GM21723 (cell line): ENCODE measurements around the gene TBC1D12.

ENCODE experiments used
- ATAC-seq: cut with Tn5 transposase; IDR thresholded peaks from one replicate; pipeline ENCODE4 v1.9.1; 2021; ENCODE audit warnings: mild to moderate bottlenecking, moderate library complexity; ENCODE audit not compliant: unreplicated experiment

The TBC1D12 gene

DNA sequence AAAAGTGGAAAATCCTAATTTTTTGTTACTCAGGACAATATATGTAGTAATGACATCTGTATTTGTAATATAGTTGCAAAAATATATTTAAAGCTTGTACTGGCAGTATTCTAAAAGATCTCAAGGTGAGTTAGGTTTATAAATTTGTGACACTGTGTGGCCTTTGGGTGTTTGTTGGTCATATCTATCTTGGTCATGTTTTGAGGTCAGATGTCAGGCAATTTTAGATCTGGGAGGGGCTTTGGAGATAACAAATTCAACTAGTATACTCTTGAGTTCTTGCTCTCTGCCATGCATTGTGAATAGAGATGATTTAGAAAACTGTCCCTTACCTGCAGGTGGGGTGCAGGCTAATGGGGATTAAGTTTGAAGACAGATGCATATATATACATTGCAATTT is 3.1 kb downstream of the TBC1D12 start:
- ATAC-seq, result no peak

DNA sequence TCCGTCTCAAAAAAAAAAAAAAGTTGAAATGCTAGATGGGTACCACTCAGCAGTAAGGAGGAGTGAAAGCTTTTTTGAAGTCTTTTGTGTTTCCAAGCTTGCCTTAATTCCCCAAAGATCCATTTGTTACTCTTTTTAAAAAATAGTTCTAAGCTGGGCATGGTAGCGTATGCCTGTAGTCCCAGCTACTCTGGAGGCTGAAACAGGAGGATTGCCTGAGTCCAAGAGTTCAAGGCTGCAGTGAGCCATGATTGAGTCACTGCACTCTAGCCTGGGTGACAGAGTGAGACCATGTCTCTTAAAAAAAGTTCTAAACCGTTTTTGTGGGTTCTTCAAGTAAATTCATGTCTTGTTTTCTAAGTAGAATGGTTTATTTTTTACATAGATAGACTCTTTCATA is 5.3 kb downstream of the TBC1D12 start:
- no peak for ATAC-seq

DNA sequence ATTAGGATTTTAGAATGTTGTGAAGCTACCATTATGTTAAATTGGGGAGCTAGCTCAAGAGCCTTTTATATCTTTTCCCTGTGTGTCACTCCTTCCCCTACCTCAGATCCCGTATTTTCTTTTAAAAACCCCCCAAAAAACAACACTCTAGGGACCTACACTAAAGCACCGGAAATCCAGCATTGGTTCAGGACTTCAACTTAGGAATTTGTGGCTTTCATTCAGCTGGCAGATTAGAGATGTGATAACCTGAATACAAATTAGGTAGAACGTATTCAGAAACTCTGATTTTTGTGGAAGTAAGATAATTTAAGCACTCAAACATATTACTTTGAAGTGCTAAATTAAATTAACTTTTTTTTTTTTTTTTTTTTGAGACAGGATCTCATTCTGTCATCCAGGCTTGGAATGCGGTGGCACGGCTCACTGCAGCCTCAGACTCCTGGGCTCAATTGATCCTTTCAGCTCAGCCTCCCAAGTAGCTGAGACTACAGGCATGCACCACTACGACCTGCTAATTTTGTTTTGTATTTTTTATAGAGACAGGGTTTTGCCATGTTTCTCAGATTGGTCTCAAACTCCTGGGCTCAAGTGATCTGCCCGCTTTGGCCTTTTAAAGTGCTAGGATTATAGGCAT is 6.8 kb downstream of the TBC1D12 start:
- no peak for ATAC-seq

DNA sequence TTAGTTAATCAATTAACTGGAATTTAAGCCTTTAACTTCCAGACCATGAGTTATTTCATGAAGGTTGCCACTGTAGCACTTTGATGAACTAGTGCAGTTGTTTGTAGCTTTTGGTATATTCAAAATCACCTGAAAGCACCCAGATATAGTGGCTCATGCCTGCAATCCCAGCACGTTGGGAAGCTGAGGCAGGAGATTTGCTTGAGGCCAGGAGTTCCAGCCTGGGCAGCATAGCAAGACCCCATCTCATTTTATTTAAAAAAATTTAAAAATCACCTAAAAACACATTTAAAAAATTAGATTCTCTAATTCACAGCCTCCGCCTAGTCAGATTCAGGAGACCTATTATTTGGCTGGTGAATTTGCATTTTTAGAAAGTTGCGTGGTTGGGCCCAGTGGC is 9.0 kb downstream of the TBC1D12 start:
- ATAC-seq, result no peak

DNA sequence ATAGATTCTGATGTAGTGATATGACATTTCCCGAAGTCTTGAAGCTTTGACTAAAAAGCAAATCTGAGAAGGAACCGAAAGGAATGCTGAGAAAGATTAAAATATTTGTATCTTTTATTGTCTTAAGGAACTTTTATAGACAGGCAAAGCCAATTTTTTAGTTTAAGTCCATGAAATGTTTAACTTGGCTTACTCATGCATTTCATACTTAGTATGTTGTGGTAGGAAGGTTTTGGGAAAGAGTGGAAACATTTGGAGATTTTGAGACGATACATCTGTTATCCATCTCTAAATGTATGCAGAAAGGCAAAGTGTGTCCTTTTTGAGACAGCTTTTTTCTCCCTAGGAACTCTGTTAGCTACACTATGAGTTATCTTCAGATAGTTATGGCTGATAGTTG is 10.1 kb downstream of the TBC1D12 start:
- no peak for ATAC-seq

DNA sequence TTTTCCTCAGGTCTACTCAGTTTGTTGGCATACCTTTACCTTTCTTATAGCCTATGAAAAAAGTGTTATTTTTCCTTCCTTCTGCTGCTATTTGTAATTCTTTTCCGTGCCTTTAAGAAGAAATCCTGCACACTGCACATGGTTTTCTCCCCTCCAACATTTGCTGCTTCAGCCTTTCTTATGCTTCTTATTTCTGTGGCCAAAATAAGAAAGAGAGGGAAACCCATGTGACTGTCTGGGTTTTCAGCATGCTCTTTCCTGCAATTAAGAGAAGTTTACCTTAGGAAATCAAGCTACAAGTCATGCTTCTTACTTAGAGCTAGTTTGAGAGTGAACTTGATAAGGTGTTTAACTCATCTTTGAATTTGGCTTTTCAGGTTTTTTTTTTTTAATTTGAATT is 11.0 kb downstream of the TBC1D12 start:
- no peak for ATAC-seq

DNA sequence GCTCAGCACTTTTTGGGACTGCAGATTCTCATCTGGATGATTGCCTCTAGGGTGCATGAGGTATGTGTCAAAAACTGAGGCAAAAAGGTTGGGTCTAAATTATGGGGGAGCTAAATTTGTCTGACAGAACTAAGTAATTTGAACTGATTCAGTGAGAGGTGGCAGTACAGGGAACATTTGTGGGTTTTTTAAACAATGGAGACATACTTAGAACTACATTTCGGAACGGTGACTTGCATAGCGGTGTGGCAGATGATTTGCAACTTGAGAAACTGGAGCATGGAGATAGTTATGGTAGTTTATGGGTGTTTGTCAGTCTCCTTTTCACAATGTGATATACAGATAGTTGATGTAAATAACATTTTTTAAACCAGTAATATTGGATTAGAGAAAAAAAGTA is 14.6 kb downstream of the TBC1D12 start:
- no peak for ATAC-seq

DNA sequence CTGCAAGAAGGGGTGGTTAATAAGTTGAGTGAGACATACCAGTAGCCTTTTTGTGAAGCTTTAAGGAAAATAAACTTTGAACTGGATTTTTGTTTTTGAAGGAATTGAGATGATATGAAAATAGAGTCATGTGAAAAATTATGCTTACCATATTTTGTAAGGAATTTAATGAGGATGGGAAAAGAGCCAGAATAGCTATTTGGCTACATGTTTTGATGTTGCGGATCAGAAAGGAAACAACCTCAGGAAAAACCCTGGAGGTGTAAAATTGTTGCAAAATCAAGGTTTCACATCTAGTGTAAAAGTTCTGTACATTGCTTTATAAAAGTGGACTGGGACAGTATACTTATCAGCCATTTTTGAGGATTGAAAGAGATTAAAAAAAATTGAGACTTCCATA is 15.0 kb downstream of the TBC1D12 start:
- ATAC-seq, result no peak

DNA sequence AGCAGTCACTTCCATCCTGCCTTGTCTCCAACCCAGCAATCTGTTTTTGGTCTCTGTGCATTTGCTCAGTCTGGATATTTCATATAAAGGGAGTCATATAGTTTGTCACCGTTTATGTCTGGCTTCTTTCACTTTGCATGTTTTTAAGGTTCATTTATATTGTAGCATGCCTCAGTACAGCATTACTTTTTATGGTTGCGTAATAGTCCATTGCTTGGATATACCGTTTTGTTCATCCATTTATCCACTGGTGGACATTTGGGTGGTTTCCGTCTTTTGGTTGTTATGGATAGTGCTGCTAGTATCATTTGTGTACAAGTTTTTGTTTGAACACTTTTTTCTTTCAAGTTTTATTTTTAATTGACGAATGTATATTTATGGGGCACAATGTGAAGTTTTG is 18.2 kb downstream of the TBC1D12 start:
- ATAC-seq, result no peak

DNA sequence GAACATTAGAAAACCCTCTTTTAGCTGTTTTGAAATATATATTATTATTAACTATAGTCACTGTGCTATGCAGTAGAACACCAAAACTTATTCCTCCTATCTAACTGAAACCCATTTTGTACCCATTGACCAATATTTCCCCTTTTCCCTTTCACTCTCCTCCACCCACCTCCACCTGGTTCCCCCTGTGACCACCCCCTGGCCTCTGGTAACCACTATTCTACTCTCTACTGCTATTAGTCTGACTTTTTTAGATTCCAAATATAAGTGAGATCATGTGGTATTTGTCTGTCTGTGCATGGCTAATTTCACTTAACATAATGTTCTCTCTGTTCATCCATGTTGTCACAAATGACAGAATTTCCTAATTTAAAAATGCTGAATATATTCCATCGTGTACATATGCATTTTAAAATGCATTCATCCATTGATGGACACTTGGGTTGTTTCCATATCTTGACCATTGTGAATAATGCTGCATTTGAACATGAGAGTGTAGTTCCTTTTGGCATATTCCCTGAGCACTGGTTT is 18.7 kb downstream of the TBC1D12 start:
- ATAC-seq, result no peak

DNA sequence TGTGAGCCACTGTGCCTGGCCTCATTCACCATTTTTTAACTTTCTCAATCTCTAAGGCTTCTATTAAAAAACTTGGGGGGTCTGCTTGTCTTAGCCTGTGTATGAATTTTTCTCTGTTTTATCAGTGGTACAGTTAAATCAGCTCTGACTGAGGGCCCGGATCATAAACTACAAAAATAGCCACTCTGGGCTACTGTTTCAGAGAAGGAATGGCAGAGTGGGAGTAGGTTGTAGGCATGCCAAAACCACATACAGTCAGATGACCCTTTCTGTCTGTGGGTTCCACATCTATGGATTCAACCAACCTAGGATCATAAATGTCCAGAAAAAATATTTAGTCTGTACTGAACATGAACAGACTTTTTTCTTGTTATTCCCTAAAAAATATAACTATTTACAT is 21.3 kb downstream of the TBC1D12 start:
- ATAC-seq, result no peak

DNA sequence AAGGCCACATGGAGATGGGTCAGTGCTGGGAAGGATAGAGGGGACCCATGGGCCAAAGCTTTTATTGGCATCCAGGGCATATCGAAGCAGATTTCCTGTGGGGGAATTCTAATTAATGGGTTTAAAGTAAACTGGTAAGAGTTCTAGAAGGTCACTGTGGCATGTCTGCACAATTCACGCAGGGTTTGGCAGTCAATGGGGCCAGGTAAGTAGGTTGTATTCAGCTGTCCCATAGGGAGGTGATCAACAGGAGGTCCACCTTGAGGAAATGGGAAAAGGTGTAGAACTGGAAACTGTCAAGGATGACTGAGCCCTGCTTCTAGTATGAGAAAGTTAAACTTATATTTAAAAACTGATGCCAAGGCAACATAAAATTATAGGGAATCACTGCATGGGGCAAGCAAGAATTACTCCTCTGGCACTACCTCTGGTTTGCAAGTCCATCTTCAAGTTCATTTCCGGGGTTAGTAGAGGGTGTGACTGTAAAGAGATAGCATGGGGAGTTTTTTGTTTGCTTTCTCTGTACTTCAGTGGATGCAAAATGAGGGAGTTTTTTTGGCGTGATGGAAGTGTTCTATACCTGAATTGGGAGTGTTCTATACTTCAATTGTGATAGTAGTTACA is 22.5 kb downstream of the TBC1D12 start:
- no peak for ATAC-seq

DNA sequence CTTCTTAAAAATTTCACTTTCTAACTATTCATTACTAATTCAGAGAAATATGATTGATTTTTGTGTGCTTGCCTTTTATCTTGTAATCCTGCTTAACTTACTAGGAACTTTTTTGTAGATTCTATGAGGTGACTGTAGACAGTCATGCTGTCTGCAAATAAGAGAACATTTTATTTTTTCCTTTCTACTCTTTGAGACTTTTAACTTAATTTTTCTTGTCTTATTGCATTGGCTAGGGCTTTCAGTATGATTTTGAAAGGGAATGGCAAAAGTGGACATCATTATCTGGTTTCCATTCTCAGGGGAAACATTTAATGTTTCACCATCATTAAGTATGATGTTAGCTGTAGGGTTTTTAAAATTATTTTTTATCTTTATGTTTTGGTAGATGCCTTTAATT is 23.6 kb downstream of the TBC1D12 start:
- ATAC-seq, result no peak

DNA sequence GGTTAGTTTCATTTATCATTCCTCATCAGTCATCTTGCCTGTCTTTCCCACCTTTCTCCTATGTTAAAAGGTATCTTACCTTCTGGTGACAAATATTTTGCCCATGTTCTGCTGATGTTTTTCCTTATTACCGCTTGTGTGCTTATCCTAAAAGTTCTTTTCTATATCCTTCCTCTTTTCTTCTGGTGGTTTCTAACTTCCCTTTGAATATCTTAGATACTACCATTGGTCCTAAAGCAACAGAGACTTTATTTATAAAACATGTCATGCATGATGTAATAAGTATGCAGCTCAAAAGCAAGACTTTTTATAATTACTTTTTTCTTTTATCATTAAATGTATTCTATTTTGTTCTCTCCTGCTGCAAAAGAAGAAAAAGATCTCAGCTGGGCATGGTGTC is 24.8 kb downstream of the TBC1D12 start:
- ATAC-seq, result no peak

DNA sequence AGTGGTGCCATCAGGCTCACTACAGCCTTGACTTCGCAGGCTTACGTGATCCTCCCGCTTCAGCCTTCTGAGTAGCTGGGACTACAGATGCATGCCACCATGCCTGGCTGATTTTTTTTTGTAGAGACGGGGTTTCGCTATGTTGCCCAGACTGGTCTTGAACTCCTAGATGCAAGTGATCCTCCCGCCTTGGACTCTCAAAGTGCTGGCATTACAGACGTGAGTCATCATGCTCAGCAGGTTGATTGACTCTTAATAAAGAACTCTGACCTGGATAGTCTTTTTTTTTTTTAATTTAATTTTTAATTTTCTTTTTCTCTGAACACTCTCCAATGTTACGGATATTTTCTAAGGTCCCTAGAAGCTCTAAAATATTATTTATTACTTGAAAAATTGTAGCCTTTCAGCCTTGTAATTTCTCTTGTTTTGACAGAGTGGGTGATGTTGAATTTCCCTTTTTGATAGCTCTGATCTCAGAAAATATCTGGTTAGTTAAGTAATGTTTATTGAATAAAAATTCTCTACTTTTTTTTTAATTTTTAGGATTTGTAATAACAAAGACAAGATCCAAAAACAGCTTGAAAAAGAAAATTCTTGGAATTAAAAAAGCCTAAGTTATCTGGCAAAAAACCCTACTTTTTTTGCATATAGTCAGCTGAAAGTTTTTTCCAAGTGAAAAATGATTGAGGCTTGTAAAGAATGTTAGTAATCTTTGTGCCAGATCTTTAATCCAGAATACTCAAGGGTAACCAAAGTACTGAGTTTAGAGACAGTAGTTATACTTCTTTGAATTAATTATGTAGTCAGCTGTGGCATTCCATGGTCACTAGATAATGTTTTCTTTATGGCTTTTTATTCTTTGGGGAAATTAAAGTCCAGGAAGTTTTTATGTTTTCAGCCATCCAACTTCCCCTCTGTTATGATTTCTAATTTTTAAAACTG is 26.7 kb downstream of the TBC1D12 start:
- no peak for ATAC-seq

DNA sequence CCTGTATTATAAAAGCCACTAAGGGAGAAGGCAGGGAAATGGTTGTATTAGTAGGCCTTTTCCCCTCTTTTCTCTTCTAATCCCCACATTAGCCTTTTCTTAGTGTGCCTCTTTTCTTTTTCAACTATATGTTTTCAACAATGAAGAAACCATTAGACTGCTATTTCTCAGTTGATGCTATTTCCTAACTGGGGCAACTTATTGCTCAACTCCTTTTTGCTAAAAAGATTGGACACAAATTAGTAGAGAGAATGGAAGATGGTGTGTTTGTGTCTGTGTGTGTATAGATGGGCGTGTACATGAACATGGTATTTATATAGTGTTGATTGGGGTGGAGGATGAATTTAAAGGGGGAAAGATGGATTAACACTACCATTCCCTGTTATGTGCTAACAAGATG is 28.4 kb downstream of the TBC1D12 start:
- ATAC-seq, result no peak

DNA sequence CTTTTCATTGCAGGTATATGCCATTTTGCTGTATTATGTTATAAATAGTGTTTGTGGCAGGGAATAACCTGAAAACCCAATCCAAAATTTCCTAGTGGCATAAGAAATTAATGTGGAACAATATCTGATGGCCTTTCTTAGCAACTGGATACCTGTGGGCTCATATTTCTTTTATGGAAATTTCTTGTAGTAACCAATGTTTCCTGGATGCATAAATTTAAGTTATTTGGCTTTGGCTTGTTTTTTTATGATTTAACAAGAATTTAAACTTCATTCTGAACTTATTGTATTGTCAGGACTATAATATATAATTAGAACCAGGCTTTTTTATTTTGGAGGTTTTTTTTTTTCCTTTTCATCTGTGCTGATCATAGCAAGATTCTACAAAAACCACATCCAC is 30.1 kb downstream of the TBC1D12 start:
- ATAC-seq, result no peak

DNA sequence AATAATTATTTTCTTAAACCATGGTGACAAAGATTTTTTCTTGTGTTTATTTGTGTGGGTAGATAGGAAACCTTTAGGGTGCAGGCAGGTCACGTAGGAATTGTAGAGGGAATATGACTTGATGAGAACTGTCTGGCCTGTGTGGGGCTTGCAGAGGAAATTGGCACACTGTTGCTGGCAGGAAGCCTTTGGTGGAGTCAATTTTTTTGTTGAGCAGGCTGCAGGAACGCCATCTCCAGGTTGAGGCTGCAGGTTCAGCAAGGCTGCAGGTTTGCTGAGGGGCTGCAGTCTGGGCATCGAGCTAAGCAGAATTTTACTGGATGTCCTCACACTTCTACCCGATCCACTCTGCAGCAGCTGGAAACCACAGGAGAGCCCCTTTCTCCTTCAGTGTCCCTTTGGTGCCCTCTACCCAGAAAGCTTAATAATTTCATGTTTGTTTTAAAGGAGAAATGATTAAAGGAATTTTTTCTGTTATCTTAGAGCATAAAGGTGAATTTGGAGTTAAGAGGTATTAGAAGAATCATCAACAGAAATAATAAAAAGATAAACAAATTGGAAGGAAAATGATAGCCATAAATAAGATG is 37.0 kb downstream of the TBC1D12 start:
- no peak for ATAC-seq

DNA sequence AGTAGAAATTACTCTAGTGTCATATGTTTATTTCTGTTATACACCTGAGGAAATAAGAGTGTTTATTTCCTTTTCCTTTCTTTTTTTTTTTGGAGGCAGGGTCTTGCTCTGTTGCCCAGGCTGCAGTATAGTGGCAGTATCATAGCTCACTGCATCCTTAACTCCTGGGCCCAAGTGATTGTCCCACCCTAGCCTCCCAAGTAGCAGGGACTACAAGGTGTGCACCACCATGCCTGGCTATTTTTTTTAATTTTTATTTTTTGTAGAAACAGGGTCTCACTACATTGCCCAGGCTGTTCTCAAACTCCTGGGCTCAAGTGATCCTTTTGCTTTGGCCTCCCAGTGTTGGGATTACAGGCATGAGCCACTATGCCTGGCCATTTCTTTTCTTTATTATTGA is 37.8 kb downstream of the TBC1D12 start:
- no peak for ATAC-seq

DNA sequence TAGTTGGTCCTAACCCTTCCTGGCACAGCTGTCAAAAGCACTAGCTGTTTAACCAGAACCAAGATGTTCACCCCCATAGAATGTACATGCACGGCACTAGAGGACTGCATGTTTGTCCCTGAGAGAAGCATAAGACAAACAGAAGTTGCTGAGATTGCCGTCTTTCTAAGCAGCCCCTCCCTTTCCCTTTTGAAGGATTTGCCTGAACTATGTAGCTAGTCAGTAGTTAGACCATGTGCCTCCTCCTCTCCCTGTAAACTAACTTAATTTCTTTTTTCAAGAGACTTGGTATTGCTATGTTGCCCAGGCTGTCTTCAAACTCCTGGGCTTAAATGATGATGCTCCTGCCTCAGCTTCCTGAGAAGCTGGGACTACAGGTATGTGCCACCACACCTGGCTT is 40.7 kb downstream of the TBC1D12 start:
- ATAC-seq, result no peak

DNA sequence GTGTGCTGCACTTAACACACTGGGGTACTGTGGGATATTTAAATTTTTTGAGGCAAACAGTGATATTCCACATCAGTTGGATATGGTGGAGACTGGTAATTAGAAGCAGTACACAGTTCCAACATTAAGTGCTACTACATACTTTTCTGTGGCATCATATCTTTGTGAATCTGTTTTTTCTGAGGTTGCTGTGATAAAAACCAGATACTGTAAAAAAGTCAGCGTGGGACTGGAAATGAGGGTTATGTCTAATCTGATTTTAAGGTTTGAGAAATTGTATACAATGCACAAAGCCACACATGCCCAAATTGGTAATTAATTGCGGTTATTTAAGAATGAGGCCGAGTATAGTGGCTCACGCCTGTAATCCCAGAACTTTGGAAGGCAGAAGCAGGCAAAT is 41.2 kb downstream of the TBC1D12 start:
- ATAC-seq, result no peak
